K562 (cell line): ENCODE results near the gene FYB1. TPM values are rescaled to one million over a fixed set of nuclear protein-coding genes. Genes with fewer than 3 reads are reported as not detected.

Source experiments
- ATAC-seq: fragments of 200-7000 bp; cut with Tn5 transposase; 3 replicates; pipeline ENCODE4 v1.9.1; 2020; ENCODE audit warnings: moderate library complexity
- BruUV-seq: library from RNA; stranded (reverse); fragments of 400-500 nt; replicated peaks from 2 replicates; lab custom pipeline; 2021; lab: Mats Ljungman, UMichigan
- CTCF ChIA-PET: fragments of 300-600 bp; formaldehyde crosslinking; extraction: SDS; loops from one replicate; lab custom pipeline; 2021; ENCODE audit warnings: low intra/inter-chr PET ratio; lab: Yijun Ruan, JAX
- POLR2A ChIA-PET: fragments of 300-600, 350-650 bp; sonication (Branson Sonifier 250); formaldehyde crosslinking; extraction: SDS; loops from one replicate; lab custom pipeline; 2021; ENCODE audit warnings: antibody characterized with exemption, inconsistent platforms; lab: Yijun Ruan, JAX
- DNase-seq, 4 experiments: peaks; one replicate each; pipeline versions ENCODE4 v3.0.0 to v3.0.0-alpha.2; 2011 to 2018; ENCODE audit warnings: low spot score in 3 of 4, mixed read lengths in 3 of 4; ENCODE audit errors: extremely low read depth in 1 of 4
- FAIRE-seq: peaks from 2 replicates; lab custom pipeline; 2011; peaks lifted over from hg19 to GRCh38; lab: Jason Lieb, UNC
- H2AFZ ChIP-seq: 2 replicates; pipeline ENCODE4 v1.6.0; 2011; ENCODE audit warnings: low read depth, low read length, control low read depth, inconsistent platforms
- H3K27ac ChIP-seq: fragments of 200-600 bp; 3 replicates; pipeline ENCODE4 v1.8.0; 2011; ENCODE audit warnings: low read depth, mild to moderate bottlenecking, control low read depth, inconsistent platforms, low read length, moderate library complexity, mixed read lengths; ENCODE audit errors: extremely low read depth
- H3K27me3 ChIP-seq, 2 experiments: fragments of 300-600 bp in 1 of 2; 2 replicates in 1 of 2; 3 replicates in 1 of 2; pipeline versions ENCODE4 v1.6.0 to v1.8.0; 2011; ENCODE audit warnings: inconsistent platforms in 2 of 2, low read length in 2 of 2, mild to moderate bottlenecking in 1 of 2, mixed read lengths in 1 of 2, moderate library complexity in 1 of 2; ENCODE audit not compliant: control insufficient read depth in 2 of 2, insufficient read depth in 2 of 2
- H3K36me3 ChIP-seq: fragments of 300-600 bp; 3 replicates; pipeline ENCODE4 v1.8.0; 2011; ENCODE audit warnings: mild to moderate bottlenecking, low read length, inconsistent platforms; ENCODE audit not compliant: control insufficient read depth, insufficient read depth
- H3K4me1 ChIP-seq, 2 experiments: fragments of 200-600 bp in 1 of 2; replicated peaks in 1 of 2; 2 replicates in 1 of 2; 3 replicates in 1 of 2; pipeline versions ENCODE4 v1.5.1 to v1.8.0; 2011; ENCODE audit warnings: inconsistent platforms in 2 of 2, low read length in 2 of 2, mild to moderate bottlenecking in 1 of 2, mixed read lengths in 1 of 2, moderate library complexity in 1 of 2; ENCODE audit not compliant: control insufficient read depth in 2 of 2, insufficient read depth in 2 of 2
- H3K4me2 ChIP-seq: 2 replicates; pipeline ENCODE4 v1.6.1; 2011; ENCODE audit warnings: low read length, control low read depth, inconsistent platforms, mixed read lengths; ENCODE audit not compliant: insufficient read depth
- H3K4me3 ChIP-seq: fragments of 200-600 bp; sonication (generic), shearing (Covaris generic); 2 replicates; pipeline ENCODE4 v1.5.1; 2016; ENCODE audit warnings: control low read depth, inconsistent platforms
- H3K79me2 ChIP-seq: fragments of 200-600 bp; 3 replicates; pipeline ENCODE4 v1.8.0; 2011; ENCODE audit warnings: low read length, inconsistent platforms; ENCODE audit not compliant: control insufficient read depth, insufficient read depth
- H3K9ac ChIP-seq, 2 experiments: 2 replicates each; pipeline versions ENCODE4 v1.6.0 to v1.6.1; 2011; ENCODE audit warnings: low read depth in 2 of 2, low read length in 2 of 2, control low read depth in 1 of 2, inconsistent platforms in 1 of 2, mild to moderate bottlenecking in 1 of 2, mixed read lengths in 1 of 2; ENCODE audit not compliant: insufficient read depth in 1 of 2
- H3K9me1 ChIP-seq: one replicate; pipeline ENCODE4 v1.6.0; 2011; ENCODE audit warnings: inconsistent platforms, mild to moderate bottlenecking, low read length, moderate library complexity; ENCODE audit not compliant: control insufficient read depth, insufficient read depth
- H3K9me3 ChIP-seq: replicated peaks from 2 replicates; pipeline ENCODE4 v1.5.1; 2011; ENCODE audit warnings: low read depth, low read length, inconsistent platforms; ENCODE audit not compliant: control insufficient read depth, insufficient read depth
- H4K20me1 ChIP-seq: replicated peaks from 2 replicates; pipeline ENCODE4 v1.6.1; 2011; ENCODE audit warnings: low read length, inconsistent platforms, mixed read lengths; ENCODE audit not compliant: control insufficient read depth, insufficient read depth
- ARID1B ChIP-seq: fragments of 450-650 bp; IDR thresholded peaks from 2 replicates; pipeline ENCODE4 v1.6.1; 2016; ENCODE audit warnings: antibody characterized with exemption, mild to moderate bottlenecking, inconsistent platforms
- DDX20 ChIP-seq: fragments of 450-650 bp; IDR thresholded peaks from 2 replicates; pipeline ENCODE4 v1.6.1; 2016; ENCODE audit warnings: missing genetic modification characterization, low read depth, mild to moderate bottlenecking, missing compliant biosample characterization, moderate library complexity
- IFI16 ChIP-seq: fragments of 250-450 bp; sonication (Bioruptor Pico); IDR thresholded peaks from 2 replicates; pipeline ENCODE4 v2.1.2; 2022; ENCODE audit warnings: mild to moderate bottlenecking, inconsistent platforms
- KAT2B ChIP-seq: IDR thresholded peaks from one replicate; pipeline ENCODE4 v1.6.1; 2012; ENCODE audit warnings: low read depth, mild to moderate bottlenecking, control low read depth, inconsistent platforms, low read length, moderate library complexity
- MTA3 ChIP-seq: fragments of 450-650 bp; formaldehyde crosslinking; IDR thresholded peaks from 2 replicates; pipeline ENCODE4 v1.6.1; 2017; ENCODE audit warnings: mild to moderate bottlenecking, borderline replicate concordance
- MYBL2 ChIP-seq, 2 experiments: fragments of 450-650 bp in 1 of 2; sonication (generic) in 1 of 2; formaldehyde crosslinking in 1 of 2; IDR thresholded peaks; 2 replicates each; pipeline versions ENCODE4 v1.6.1 to v1.8.1; 2017 to 2022; ENCODE audit warnings: borderline replicate concordance in 1 of 2, inconsistent platforms in 1 of 2, low read depth in 1 of 2, mild to moderate bottlenecking in 1 of 2, missing genetic modification reagents in 1 of 2, moderate library complexity in 1 of 2
- SMARCB1 ChIP-seq: IDR thresholded peaks from 2 replicates; pipeline ENCODE4 v1.6.1; 2011; ENCODE audit warnings: improper control_type of control experiment, low read depth; ENCODE audit not compliant: insufficient read length
- TFAM ChIP-seq: fragments of 250-450 bp; sonication (Bioruptor Pico); conservative IDR thresholded peaks from 2 replicates; pipeline ENCODE4 v1.5.0; 2021; ENCODE audit warnings: mild to moderate bottlenecking, moderate library complexity
- UBTF ChIP-seq, 2 experiments: IDR thresholded peaks; 2 replicates each; pipeline ENCODE4 v1.6.1; 2012; ENCODE audit warnings: improper control_type of control experiment in 2 of 2, low read depth in 2 of 2, low read length in 2 of 2, borderline replicate concordance in 1 of 2
- ZNF57 ChIP-seq: fragments of 450-650 bp; formaldehyde crosslinking; IDR thresholded peaks from 2 replicates; pipeline ENCODE4 v1.4.0; 2020; ENCODE audit warnings: mild to moderate bottlenecking, moderate library complexity
- WGBS: fragments of 100-300 bp; shearing (Covaris generic); methylation state at CpG from one replicate; pipeline ENCODE4 v1.1.6; 2016; ENCODE audit warnings: low coverage, mixed read lengths; ENCODE audit not compliant: insufficient coverage; ENCODE audit errors: missing lambda C conversion rate; 5-methylcytosine and 5-hydroxymethylcytosine counted together
- in situ Hi-C: fragments of 300-500 bp; cut with MboI; formaldehyde crosslinking; loops from 4 replicates; pipeline ENCODE4 v1.15.0; 2018; ENCODE audit warnings: inconsistent platforms, mixed read lengths
- intact Hi-C: fragments of 100-400 bp; cut with micrococcal nuclease; formaldehyde crosslinking; loops from 2 replicates; pipeline ENCODE4 v1.14.2; 2022
- polyA plus RNA-seq, 8 experiments: library from polyadenylated mRNA; depleted of rRNA in 4 of 8; stranded (reverse) in 5 of 8; unstranded in 3 of 8; fragments of >200 nt; fragmentation: Nextera tagmentation in 2 of 8; fragmentation: Illumina TruSeq in 1 of 8; extraction: Ambion mirVana in 2 of 8; extraction: Trizol in 1 of 8; gene quantifications; 2 replicates each; pipeline versions ENCODE4 v1.2.1 to v1.2.3, GENCODE V29; 2011 to 2014; ENCODE audit warnings: inconsistent platforms in 1 of 8, missing spikeins in 1 of 8
- total RNA-seq, 7 experiments: library from RNA; depleted of rRNA in 6 of 7; stranded (reverse); fragments of >200 nt in 6 of 7; fragmentation: Illumina TruSeq in 2 of 7; extraction: Trizol in 2 of 7; gene quantifications; 2 replicates each; pipeline versions ENCODE4 v1.2.1 to v1.2.3, GENCODE V29; 2011 to 2021; ENCODE audit warnings: low replicate concordance in 1 of 7
- TF ChIP-seq, protein P1 (sequence below): sonication (generic); formaldehyde crosslinking; IDR thresholded peaks from 2 replicates; pipeline ENCODE4 v1.8.0; 2022; ENCODE audit warnings: missing genetic modification reagents, mild to moderate bottlenecking, moderate library complexity, borderline replicate concordance

FYB1 gene
- total and polyA plus RNA-seq, 9 of the 15 experiments (the other 6 are each of a cell fraction or from before 2014, with no cell fraction given), result 4.7 to 31.5 (median 9.7) TPM

DNA sequence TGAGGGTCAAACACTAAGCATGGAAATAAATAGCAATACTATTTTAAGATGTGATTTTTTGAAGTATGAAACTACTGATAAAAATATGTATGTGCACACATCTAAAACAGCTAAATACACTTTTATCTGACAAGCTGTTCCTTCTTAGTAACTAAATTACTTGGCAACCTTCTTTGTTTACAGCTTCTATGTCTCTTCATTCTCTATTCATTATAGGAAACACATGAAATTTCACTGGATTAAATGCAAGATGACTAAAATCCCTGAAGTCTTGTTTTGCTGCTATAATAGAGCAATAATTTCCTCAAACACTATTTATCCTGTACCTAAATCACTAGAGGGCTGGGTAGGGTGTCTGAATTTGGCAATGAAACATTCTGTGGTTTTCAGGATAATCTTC lies 156.8 kb downstream of the FYB1 start:
- FAIRE-seq (no peak), DNase-seq (no peak), ATAC-seq (no peak)
- H3K9me3 ChIP-seq, result peaks cover 6% of the 10 kb centered on the region; the same call in 1 of the 2 replicates
- no TSS peak for BruUV-seq
- no peaks in the 10 kb centered on the region for H4K20me1 ChIP-seq
- H3K4me2 ChIP-seq, result no peak overlapping the region
- ChIA-PET POLR2A (interaction anchor here (0.7 to 4.5 kb wide), 2 partner anchors 10 to 37 kb away, joined by 3 to 26 read pairs; no protein-coding TSS in a partner anchor), CTCF (no interaction called here)
- TF ChIP-seq SMARCB1 (no peak), TFAM (CRISPR knock-in tag) (no peak), DDX20 (tag) (no peak), IFI16 (CRISPR knock-in tag) (no peak)
- no peaks in the 10 kb centered on the region for H3K4me1 ChIP-seq
- in situ Hi-C loops (no loop called here), intact Hi-C loops (no loop called here)
- H3K36me3 ChIP-seq, result peaks cover 29% of the 10 kb centered on the region; the same call in 2 of the 3 replicates
- H3K79me2 ChIP-seq, result peaks cover 98% of the 10 kb centered on the region
- no peaks in the 10 kb centered on the region for H3K9me1 ChIP-seq
- no peak overlapping the region for H3K9ac ChIP-seq
- no peak overlapping the region for H2AFZ ChIP-seq
- H3K27ac ChIP-seq, result no peak overlapping the region
- H3K27me3 ChIP-seq, result no peaks in the 10 kb centered on the region
- no peak overlapping the region for H3K4me3 ChIP-seq

DNA sequence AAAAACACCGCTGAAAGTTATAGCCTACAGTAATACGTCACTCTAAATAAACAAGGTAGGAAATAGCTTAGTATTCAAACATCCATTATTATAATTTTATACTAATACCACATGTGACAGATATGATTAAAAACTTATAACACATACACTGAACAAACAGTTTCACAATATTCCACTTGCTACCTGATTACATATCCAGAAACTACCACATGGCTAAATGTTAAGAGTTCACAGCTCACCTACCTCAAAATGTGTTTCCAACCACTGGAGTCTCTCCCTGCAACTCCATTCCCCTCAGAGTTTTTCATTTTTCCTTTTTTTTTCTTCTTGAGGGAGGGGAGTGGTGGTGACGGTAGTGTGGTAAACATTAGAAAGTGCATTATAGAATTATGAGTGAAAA lies 157.3 kb downstream of the FYB1 start:
- Histone ChIP-seq H3K4me3 (no peak overlapping the region), H3K9ac (no peak overlapping the region), H3K27me3 (no peaks in the 10 kb centered on the region), H3K36me3 (peaks cover 25% of the 10 kb centered on the region; the same call in 2 of the 3 replicates), H3K79me2 (peaks cover 98% of the 10 kb centered on the region), H4K20me1 (no peaks in the 10 kb centered on the region), H3K27ac (no peak overlapping the region), H2AFZ (no peak overlapping the region), H3K4me2 (no peak overlapping the region), H3K9me3 (peaks cover 5% of the 10 kb centered on the region; the same call in 1 of the 2 replicates), H3K4me1 (no peaks in the 10 kb centered on the region), H3K9me1 (no peaks in the 10 kb centered on the region)
- ATAC-seq (0 out of 3 replicates have a peak, but pooled peaks have one; percentile 8), DNase-seq (no peak), FAIRE-seq (no peak)
- ChIA-PET POLR2A (interaction anchor here (0.6 to 4.5 kb wide), 3 partner anchors 10 to 37 kb away, joined by 3 to 26 read pairs (median 5); no protein-coding TSS in a partner anchor), CTCF (no interaction called here)
- TF ChIP-seq UBTF (IDR thresholded peaks at IDR 0.05; ENCODE audit: borderline replicate concordance in 1 of 2, low read depth in 2 of 2, low read length in 2 of 2) (no peak), ZNF57 (CRISPR knock-in tag) (no peak), MYBL2 (IDR thresholded peaks at IDR 0.05; ENCODE audit: low read depth) (no peak), MYBL2 (CRISPR knock-in tag; IDR thresholded peaks at IDR 0.05; ENCODE audit: borderline replicate concordance) (no peak), ARID1B (no peak), KAT2B (no peak), MTA3 (no peak)
- TF ChIP-seq, protein P1, sequence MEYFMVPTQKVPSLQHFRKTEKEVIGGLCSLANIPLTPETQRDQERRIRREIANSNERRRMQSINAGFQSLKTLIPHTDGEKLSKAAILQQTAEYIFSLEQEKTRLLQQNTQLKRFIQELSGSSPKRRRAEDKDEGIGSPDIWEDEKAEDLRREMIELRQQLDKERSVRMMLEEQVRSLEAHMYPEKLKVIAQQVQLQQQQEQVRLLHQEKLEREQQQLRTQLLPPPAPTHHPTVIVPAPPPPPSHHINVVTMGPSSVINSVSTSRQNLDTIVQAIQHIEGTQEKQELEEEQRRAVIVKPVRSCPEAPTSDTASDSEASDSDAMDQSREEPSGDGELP, result no peak
- intact Hi-C loops, result no loop called here
- WGBS, result 89% methylated on average over 3 of the region's 3 CpGs
- in situ Hi-C loops, result no loop called here
- BruUV-seq, result no TSS peak
